GM18511 (cell line): Measurements from ENCODE around the gene IFI27.

Experiments used
- ATAC-seq: cut with Tn5 transposase; IDR thresholded peaks from one replicate; pipeline ENCODE4 v1.9.1; 2021; ENCODE audit warnings: mild to moderate bottlenecking, moderate library complexity; ENCODE audit not compliant: unreplicated experiment

The IFI27 gene

GRCh38 chr14:94124582-94125377, 14.2 kb downstream of the IFI27 start:
- no peak for ATAC-seq

GRCh38 chr14:94125659-94126418, 15.3 kb downstream of the IFI27 start:
- ATAC-seq: no peak

- no peak for ATAC-seq
These were observed 15.8 kb downstream of the IFI27 start for GRCh38 chr14:94126419-94126677.

- ATAC-seq: no peak
These were observed 16.3 kb downstream of the IFI27 start for GRCh38 chr14:94126800-94127199.

- no peak for ATAC-seq
These were observed 16.8 kb downstream of the IFI27 start for GRCh38 chr14:94127330-94127729.

GRCh38 chr14:94128216-94128839, 17.8 kb downstream of the IFI27 start:
- ATAC-seq: no peak

- peak; percentile 97 for ATAC-seq
These were observed 18.7 kb downstream of the IFI27 start, which contains the start of gene IFI27L2 for GRCh38 chr14:94129111-94129757. Gene IFI27L2 (minus strand): TSS chr14:94129604. CDS start chr14:94129564, 40 bp downstream.

- ATAC-seq: no peak
These were observed 19.4 kb downstream of the IFI27 start for GRCh38 chr14:94129758-94130414.

- ATAC-seq: no peak
These were observed 21.9 kb downstream of the IFI27 start for GRCh38 chr14:94132285-94132887.

GRCh38 chr14:94135476-94135875, 24.9 kb downstream of the IFI27 start:
- ATAC-seq: no peak

- peak; percentile 80 for ATAC-seq
These were observed 26.2 kb downstream of the IFI27 start for GRCh38 chr14:94136575-94137331.

GRCh38 chr14:94138251-94138650, 27.7 kb downstream of the IFI27 start:
- no peak for ATAC-seq

GRCh38 chr14:94139006-94139405, 28.5 kb downstream of the IFI27 start:
- no peak for ATAC-seq

GRCh38 chr14:94139421-94139820, 28.9 kb downstream of the IFI27 start:
- ATAC-seq: no peak

GRCh38 chr14:94142247-94142646, 31.7 kb downstream of the IFI27 start:
- no peak for ATAC-seq

GRCh38 chr14:94142836-94143235, 32.3 kb downstream of the IFI27 start:
- no peak for ATAC-seq

GRCh38 chr14:94143239-94143638, 32.7 kb downstream of the IFI27 start:
- ATAC-seq: no peak

GRCh38 chr14:94143711-94144110, 33.2 kb downstream of the IFI27 start:
- no peak for ATAC-seq

GRCh38 chr14:94144765-94145164, 34.2 kb downstream of the IFI27 start:
- no peak for ATAC-seq
